ENCODE results near the gene ATP6V0A4. TPM values are rescaled to one million over a fixed set of nuclear protein-coding genes. Genes with fewer than 3 reads are reported as not detected.

The ATP6V0A4 gene
- total RNA-seq, 1 experiment from 2014 or later, result 1.2 TPM

GRCh38 chr7:138773176-138773575, 24.8 kb downstream of the ATP6V0A4 start:
- CTCF ChIA-PET, result no interaction called here

DNA sequence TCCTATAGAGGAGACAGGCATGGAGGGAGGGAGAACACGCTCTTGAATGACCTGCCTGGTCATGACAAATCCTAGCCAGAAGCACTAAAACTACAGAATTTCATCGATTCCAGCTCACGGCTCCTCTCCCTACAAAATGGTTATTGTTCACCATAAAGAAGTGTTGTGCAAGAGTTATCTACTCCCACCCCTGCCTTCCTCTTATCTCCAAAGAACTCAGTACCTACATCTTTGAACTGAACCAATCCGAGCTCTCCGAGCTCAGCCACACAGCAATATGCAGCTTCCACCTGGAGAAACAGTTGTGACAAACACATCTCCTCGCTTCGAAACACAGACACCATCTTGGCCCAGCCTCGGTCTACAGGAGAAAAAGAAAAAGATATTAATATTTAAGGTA, 27.1 kb downstream of the ATP6V0A4 start:
- Mint-ChIP-seq H3K27me3 (ENCODE audit: insufficient read depth, unreplicated experiment) (no peaks in the 10 kb centered on the region), H3K9me3 (ENCODE audit: unreplicated experiment) (no peaks in the 10 kb centered on the region), H3K4me3 (ENCODE audit: unreplicated experiment) (no peak overlapping the region), H3K27ac (ENCODE audit: unreplicated experiment) (no peak overlapping the region), H3K36me3 (ENCODE audit: insufficient read depth, unreplicated experiment) (no peaks in the 10 kb centered on the region), H3K4me1 (ENCODE audit: low read depth, unreplicated experiment) (no peaks in the 10 kb centered on the region)
- POLR2A ChIA-PET, result no interaction called here
- Histone ChIP-seq H3K36me3 (ENCODE audit: control insufficient read depth, insufficient read depth, low read length) (no peaks in the 10 kb centered on the region), H3K4me3 (ENCODE audit: low read depth, low read length) (no peak overlapping the region), H3K27me3 (replicated peaks; ENCODE audit: control insufficient read depth, insufficient read depth, low read length) (no peaks in the 10 kb centered on the region), H3K9me3 (no peaks in the 10 kb centered on the region), H3K4me1 (peaks cover under 1% of the 10 kb centered on the region; the same call in 1 of the 2 replicates)
- TF ChIP-seq CTCF (IDR thresholded peaks at IDR 0.05; ENCODE audit: insufficient read depth in 1 of 2, low read depth in 1 of 2, low read length in 1 of 2, severe bottlenecking in 1 of 2, unreplicated experiment in 1 of 2), result no peak
- DNase-seq, result no peak
- BruUV-seq (replicated peaks), result no TSS peak
- intact Hi-C loops (cut with micrococcal nuclease; ENCODE audit: unreplicated experiment), result no loop called here
- CTCF ChIA-PET, result no interaction called here

More at GRCh38 chr7:138773176-138773575, 24.8 kb downstream of the ATP6V0A4 start:
- BruUV-seq (replicated peaks), result no TSS peak
- H3K36me3 ChIP-seq (ENCODE audit: control insufficient read depth, insufficient read depth, low read length), result no peaks in the 10 kb centered on the region
- Mint-ChIP-seq H3K9me3 (ENCODE audit: unreplicated experiment) (no peaks in the 10 kb centered on the region), H3K36me3 (ENCODE audit: insufficient read depth, unreplicated experiment) (no peaks in the 10 kb centered on the region), H3K27ac (ENCODE audit: unreplicated experiment) (no peak overlapping the region), H3K27me3 (ENCODE audit: insufficient read depth, unreplicated experiment) (no peaks in the 10 kb centered on the region), H3K4me3 (ENCODE audit: unreplicated experiment) (no peak overlapping the region), H3K4me1 (ENCODE audit: low read depth, unreplicated experiment) (peaks cover 6% of the 10 kb centered on the region)
- POLR2A ChIA-PET, result no interaction called here
- H3K9me3 ChIP-seq, result no peaks in the 10 kb centered on the region
- no peak overlapping the region for H3K4me3 ChIP-seq (ENCODE audit: low read depth, low read length)
- DNase-seq, result no peak
- no peak for TF ChIP-seq CTCF (IDR thresholded peaks at IDR 0.05; ENCODE audit: insufficient read depth in 1 of 2, low read depth in 1 of 2, low read length in 1 of 2, severe bottlenecking in 1 of 2, unreplicated experiment in 1 of 2)
- peaks cover 12% of the 10 kb centered on the region for H3K4me1 ChIP-seq
- H3K27me3 ChIP-seq (replicated peaks; ENCODE audit: control insufficient read depth, insufficient read depth, low read length), result no peaks in the 10 kb centered on the region
- intact Hi-C loops (cut with micrococcal nuclease; ENCODE audit: unreplicated experiment), result no loop called here

- ChIA-PET POLR2A (no interaction called here), CTCF (interaction anchor here (0.6 kb wide), 1 partner anchor 307 kb away, joined by 3 read pairs; no protein-coding TSS in a partner anchor)
- no peaks in the 10 kb centered on the region for H3K4me1 ChIP-seq
- H3K9me3 Mint-ChIP-seq (ENCODE audit: unreplicated experiment), result no peaks in the 10 kb centered on the region
- no peaks in the 10 kb centered on the region for H3K36me3 Mint-ChIP-seq (ENCODE audit: insufficient read depth, unreplicated experiment)
- no peaks in the 10 kb centered on the region for H3K27me3 ChIP-seq (replicated peaks; ENCODE audit: control insufficient read depth, insufficient read depth, low read length)
- H3K4me3 ChIP-seq (ENCODE audit: low read depth, low read length), result no peak overlapping the region
- no peak for TF ChIP-seq CTCF (IDR thresholded peaks at IDR 0.05; ENCODE audit: insufficient read depth in 1 of 2, low read depth in 1 of 2, low read length in 1 of 2, severe bottlenecking in 1 of 2, unreplicated experiment in 1 of 2)
- H3K36me3 ChIP-seq (ENCODE audit: control insufficient read depth, insufficient read depth, low read length), result no peaks in the 10 kb centered on the region
- no peaks in the 10 kb centered on the region for H3K27me3 Mint-ChIP-seq (ENCODE audit: insufficient read depth, unreplicated experiment)
- no peak overlapping the region for H3K27ac Mint-ChIP-seq (ENCODE audit: unreplicated experiment)
- no peak for DNase-seq
- H3K4me3 Mint-ChIP-seq (ENCODE audit: unreplicated experiment), result no peak overlapping the region
- BruUV-seq (replicated peaks), result no TSS peak
- no peaks in the 10 kb centered on the region for H3K9me3 ChIP-seq
- no peaks in the 10 kb centered on the region for H3K4me1 Mint-ChIP-seq (ENCODE audit: low read depth, unreplicated experiment)
- intact Hi-C loops (cut with micrococcal nuclease; ENCODE audit: unreplicated experiment), result no loop called here
Measured at GRCh38 chr7:138768241-138768640, 29.8 kb downstream of the ATP6V0A4 start.

All from Caco-2 (cell line).